ENCODE results near the gene ZFP90. TPM values are rescaled to one million over a fixed set of nuclear protein-coding genes. Genes with fewer than 3 reads are reported as not detected.

Gene ZFP90
- total and polyA plus RNA-seq, 3 donors from 2014 or later: 19.9 to 49.1 (median 31.5) TPM

- TF ChIP-seq POLR2A (IDR thresholded peaks at IDR 0.05) (no peak), CTCF (IDR thresholded peaks at IDR 0.05) (no peak)
- 92 to 100% methylated on average over 1 of the region's 1 CpG for WGBS, 2 donors
- H3K27me3 ChIP-seq: no peaks in the 10 kb centered on the region
- no peak for DNase-seq
- H3K4me1 ChIP-seq: no peaks in the 10 kb centered on the region
- H3K4me3 ChIP-seq: no peak overlapping the region
- no peaks in the 10 kb centered on the region for H3K36me3 ChIP-seq (ENCODE audit: low read depth, missing control alignments)
- H3K9me3 ChIP-seq: no peaks in the 10 kb centered on the region
- intact Hi-C loops (cut with DNase I; ENCODE audit: low total_unique reads): loop anchor here (10.0 kb wide), 1 partner anchor 195 kb away; no protein-coding TSS in a partner anchor
- no peak overlapping the region for H3K27ac ChIP-seq
Measured at GRCh38 chr16:68599586-68599985, 60.5 kb downstream of the ZFP90 start.

GRCh38 chr16:68605746-68606145 is 66.7 kb downstream of the ZFP90 start:
- Histone ChIP-seq H3K4me1 (no peaks in the 10 kb centered on the region), H3K4me3 (no peak overlapping the region), H3K9me3 (no peaks in the 10 kb centered on the region), H3K27me3 (no peaks in the 10 kb centered on the region), H3K36me3 (ENCODE audit: low read depth, missing control alignments) (no peaks in the 10 kb centered on the region), H3K27ac (no peak overlapping the region)
- intact Hi-C loops (cut with DNase I; ENCODE audit: low total_unique reads): no loop called here
- no peak for DNase-seq
- TF ChIP-seq CTCF (IDR thresholded peaks at IDR 0.05) (no peak), POLR2A (IDR thresholded peaks at IDR 0.05) (no peak)
- 79 to 86% methylated on average over 4 to 5 of the region's 5 CpGs for WGBS, 2 donors

- Histone ChIP-seq H3K4me1 (no peaks in the 10 kb centered on the region), H3K36me3 (ENCODE audit: low read depth, missing control alignments) (no peaks in the 10 kb centered on the region), H3K27ac (no peak overlapping the region), H3K27me3 (no peaks in the 10 kb centered on the region), H3K4me3 (no peak overlapping the region), H3K9me3 (no peaks in the 10 kb centered on the region)
- TF ChIP-seq CTCF (IDR thresholded peaks at IDR 0.05) (no peak), POLR2A (IDR thresholded peaks at IDR 0.05) (no peak)
- WGBS, 2 donors: 89 to 95% methylated on average over 7 of the region's 7 CpGs
- DNase-seq: no peak
- intact Hi-C loops (cut with DNase I; ENCODE audit: low total_unique reads): no loop called here
Measured at GRCh38 chr16:68607443-68607842, 68.4 kb downstream of the ZFP90 start.

GRCh38 chr16:68608330-68608729 is 69.2 kb downstream of the ZFP90 start:
- no peak for DNase-seq
- 95 to 96% methylated on average over 2 of the region's 2 CpGs for WGBS, 2 donors
- Histone ChIP-seq H3K4me1 (no peaks in the 10 kb centered on the region), H3K36me3 (ENCODE audit: low read depth, missing control alignments) (no peaks in the 10 kb centered on the region), H3K9me3 (no peaks in the 10 kb centered on the region), H3K27ac (no peak overlapping the region), H3K27me3 (no peaks in the 10 kb centered on the region), H3K4me3 (no peak overlapping the region)
- intact Hi-C loops (cut with DNase I; ENCODE audit: low total_unique reads): no loop called here
- TF ChIP-seq POLR2A (IDR thresholded peaks at IDR 0.05) (no peak), CTCF (IDR thresholded peaks at IDR 0.05) (no peak)

- no peaks in the 10 kb centered on the region for H3K27me3 ChIP-seq
- WGBS, 2 donors: 58 to 90% methylated on average over 3 of the region's 3 CpGs
- no peaks in the 10 kb centered on the region for H3K9me3 ChIP-seq
- no peak overlapping the region for H3K4me3 ChIP-seq
- DNase-seq: no peak
- no peak overlapping the region for H3K27ac ChIP-seq
- intact Hi-C loops (cut with DNase I; ENCODE audit: low total_unique reads): no loop called here
- TF ChIP-seq CTCF (IDR thresholded peaks at IDR 0.05) (no peak), POLR2A (IDR thresholded peaks at IDR 0.05) (no peak)
- H3K4me1 ChIP-seq: no peaks in the 10 kb centered on the region
- no peaks in the 10 kb centered on the region for H3K36me3 ChIP-seq (ENCODE audit: low read depth, missing control alignments)
Measured at GRCh38 chr16:68612996-68613395, 73.9 kb downstream of the ZFP90 start.

Data from testis (tissue), 3 donors.